ENCODE results near the gene SEC14L6.

Gene SEC14L6

GRCh38 chr22:30491381-30491780 is 55.2 kb downstream of the SEC14L6 start:
- no peak for DNase-seq

GRCh38 chr22:30490399-30490798 is 56.1 kb downstream of the SEC14L6 start:
- DNase-seq, result no peak

GRCh38 chr22:30488121-30488520 is 58.4 kb downstream of the SEC14L6 start:
- no peak for DNase-seq

GRCh38 chr22:30486661-30487115 is 59.9 kb downstream of the SEC14L6 start:
- no peak for DNase-seq

- DNase-seq, result no peak
These were observed 60.4 kb downstream of the SEC14L6 start for GRCh38 chr22:30486118-30486517.

GRCh38 chr22:30485362-30485988 is 61.1 kb downstream of the SEC14L6 start:
- peak; percentile 83 for DNase-seq

- DNase-seq, result no peak
These were observed 63.4 kb downstream of the SEC14L6 start for GRCh38 chr22:30483169-30483568.

- DNase-seq, result no peak
These were observed 64.8 kb downstream of the SEC14L6 start for GRCh38 chr22:30481711-30482110.

GRCh38 chr22:30479981-30480380 is 66.6 kb downstream of the SEC14L6 start:
- no peak for DNase-seq

GRCh38 chr22:30474683-30475424 is 71.7 kb downstream of the SEC14L6 start:
- DNase-seq, result no peak

- DNase-seq, result no peak
These were observed 72.4 kb downstream of the SEC14L6 start for GRCh38 chr22:30474121-30474520.

GRCh38 chr22:30472994-30473720 is 73.4 kb downstream of the SEC14L6 start:
- no peak for DNase-seq

Measured in activated CD4-positive, alpha-beta T cell treated with anti-CD3 and anti-CD28 coated beads for 48 hours (primary cell).